Measurements from ENCODE around the gene GSG1L. TPM values are rescaled to one million over a fixed set of nuclear protein-coding genes. Genes with fewer than 3 reads are reported as not detected.

Gene GSG1L
- total and polyA plus RNA-seq, 12 donors = 0.11 TPM; not detected in 11

DNA sequence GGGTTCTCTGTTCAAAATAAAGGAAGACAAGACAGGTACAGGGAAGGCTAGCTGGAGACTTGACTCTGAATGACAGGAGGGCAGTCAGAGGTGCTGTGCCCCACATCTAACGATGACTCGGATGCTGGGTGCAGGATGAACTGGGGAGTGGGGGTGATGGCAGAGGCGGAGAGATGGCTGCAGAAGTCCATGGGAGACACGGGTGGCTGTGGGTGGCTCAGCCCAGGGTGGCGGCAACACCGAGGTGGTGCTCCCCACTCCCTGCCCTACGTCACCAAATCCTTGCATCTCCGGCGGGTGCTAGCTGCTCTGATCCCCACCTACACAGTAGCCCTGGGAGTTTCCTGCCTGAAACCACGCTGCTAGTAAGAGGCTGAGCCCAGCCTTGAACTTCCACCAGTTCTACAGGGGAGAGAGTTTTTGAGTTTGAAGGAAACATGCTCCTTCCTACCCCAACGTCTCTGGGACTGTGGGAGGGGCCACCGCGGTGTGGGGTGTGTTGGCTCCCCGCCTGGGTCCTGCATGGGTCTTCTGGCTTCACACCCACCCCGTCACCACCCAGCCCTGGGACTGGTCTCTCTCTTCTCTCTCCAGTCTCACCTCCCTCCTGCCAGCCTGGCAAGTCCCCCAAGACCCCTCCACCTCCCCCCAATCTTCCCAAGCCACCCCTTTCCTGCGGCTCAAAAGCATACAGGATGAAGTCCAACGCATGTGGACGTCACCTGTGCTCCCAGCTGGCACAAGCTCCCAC, 4.5 kb downstream of the GSG1L start:
- Histone ChIP-seq H3K36me3 (replicated peaks in 1 of 2) (no peaks in the 10 kb centered on the region), H3K27me3 (peaks cover 24% of the 10 kb centered on the region), H3K9me3 (replicated peaks in 1 of 3) (no peaks in the 10 kb centered on the region), H3K27ac (no peak overlapping the region), H3K4me1 (replicated peaks in 1 of 2) (no peaks in the 10 kb centered on the region), H3K4me3 (no peak overlapping the region)
- 53 to 70% (median 60%) methylated on average over 13 to 18 of the region's 18 CpGs for WGBS, 4 donors
- TF ChIP-seq, protein P1, sequence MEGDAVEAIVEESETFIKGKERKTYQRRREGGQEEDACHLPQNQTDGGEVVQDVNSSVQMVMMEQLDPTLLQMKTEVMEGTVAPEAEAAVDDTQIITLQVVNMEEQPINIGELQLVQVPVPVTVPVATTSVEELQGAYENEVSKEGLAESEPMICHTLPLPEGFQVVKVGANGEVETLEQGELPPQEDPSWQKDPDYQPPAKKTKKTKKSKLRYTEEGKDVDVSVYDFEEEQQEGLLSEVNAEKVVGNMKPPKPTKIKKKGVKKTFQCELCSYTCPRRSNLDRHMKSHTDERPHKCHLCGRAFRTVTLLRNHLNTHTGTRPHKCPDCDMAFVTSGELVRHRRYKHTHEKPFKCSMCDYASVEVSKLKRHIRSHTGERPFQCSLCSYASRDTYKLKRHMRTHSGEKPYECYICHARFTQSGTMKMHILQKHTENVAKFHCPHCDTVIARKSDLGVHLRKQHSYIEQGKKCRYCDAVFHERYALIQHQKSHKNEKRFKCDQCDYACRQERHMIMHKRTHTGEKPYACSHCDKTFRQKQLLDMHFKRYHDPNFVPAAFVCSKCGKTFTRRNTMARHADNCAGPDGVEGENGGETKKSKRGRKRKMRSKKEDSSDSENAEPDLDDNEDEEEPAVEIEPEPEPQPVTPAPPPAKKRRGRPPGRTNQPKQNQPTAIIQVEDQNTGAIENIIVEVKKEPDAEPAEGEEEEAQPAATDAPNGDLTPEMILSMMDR (IDR thresholded peaks at IDR 0.05) = no peak
- no peak for TF ChIP-seq POLR2A (IDR thresholded peaks at IDR 0.05)
- intact Hi-C loops (cut with DNase I) = loop anchor here (10.0 kb wide), 2 partner anchors 84 to 414 kb away; no protein-coding TSS in a partner anchor
- no peak for DNase-seq

DNA sequence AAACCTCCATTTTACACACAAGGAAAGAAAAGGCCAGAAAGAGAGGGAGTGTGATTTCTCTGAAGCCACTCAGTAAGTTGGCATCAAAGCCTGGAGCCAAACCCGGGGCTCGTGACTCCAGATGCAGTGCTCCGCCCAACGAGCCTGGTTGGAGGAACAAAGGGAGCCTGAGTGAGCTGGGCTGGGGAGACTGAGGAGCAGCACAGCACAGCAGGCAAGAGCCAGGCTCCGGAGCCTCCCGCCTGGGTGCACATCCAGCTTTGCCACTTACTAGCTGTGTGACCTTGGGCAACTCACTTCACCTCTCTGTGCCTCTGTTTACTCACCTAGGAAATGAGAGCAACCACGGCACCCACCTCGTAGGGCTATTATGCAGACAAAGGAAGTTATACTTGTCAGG, 5.6 kb downstream of the GSG1L start:
- intact Hi-C loops (cut with DNase I) = loop anchor here (10.0 kb wide), 2 partner anchors 83 to 413 kb away; no protein-coding TSS in a partner anchor
- 73 to 82% (median 79%) methylated on average over 5 to 8 of the region's 8 CpGs for WGBS, 4 donors
- no peak overlapping the region for H3K27ac ChIP-seq
- no peak for DNase-seq
- no peaks in the 10 kb centered on the region for H3K36me3 ChIP-seq (replicated peaks in 1 of 2)
- H3K4me3 ChIP-seq = no peak overlapping the region
- peaks cover 17% of the 10 kb centered on the region for H3K27me3 ChIP-seq
- H3K4me1 ChIP-seq (replicated peaks in 1 of 2) = no peaks in the 10 kb centered on the region
- no peak for TF ChIP-seq POLR2A (IDR thresholded peaks at IDR 0.05)
- TF ChIP-seq, protein P1 (IDR thresholded peaks at IDR 0.05) = no peak
- H3K9me3 ChIP-seq (replicated peaks in 1 of 3) = no peaks in the 10 kb centered on the region

DNA sequence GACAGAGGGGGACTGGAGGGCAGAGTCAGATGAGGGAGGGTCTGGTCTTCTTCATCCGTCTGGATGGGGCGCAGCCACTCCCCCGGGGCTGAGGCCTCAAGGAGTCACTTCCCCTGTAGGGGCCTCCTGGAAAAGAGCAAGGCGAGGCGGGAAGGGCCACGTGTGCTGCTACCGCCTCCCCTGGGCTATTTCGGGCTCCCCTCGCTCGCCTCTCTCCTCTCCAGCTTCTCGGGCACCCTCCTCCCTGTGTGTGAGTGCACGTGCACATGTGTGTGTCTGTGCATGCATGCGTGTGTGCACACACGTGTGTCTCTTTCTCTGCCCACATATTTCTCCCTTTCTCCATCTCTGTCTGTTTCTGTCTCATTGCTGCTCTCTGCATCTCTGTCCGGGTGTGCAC, 10.1 kb downstream of the GSG1L start:
- intact Hi-C loops (cut with DNase I) = loop anchor here (10.0 kb wide), 2 partner anchors 79 to 409 kb away; no protein-coding TSS in a partner anchor
- Histone ChIP-seq H3K9me3 (replicated peaks in 1 of 3) (peaks cover 0 to 3% (median 0%) of the 10 kb centered on the region in 3 donors), H3K27ac (no peak overlapping the region), H3K4me3 (no peak overlapping the region), H3K36me3 (replicated peaks in 1 of 2) (no peaks in the 10 kb centered on the region), H3K27me3 (no peaks in the 10 kb centered on the region), H3K4me1 (replicated peaks in 1 of 2) (no peaks in the 10 kb centered on the region)
- TF ChIP-seq, protein P1 (IDR thresholded peaks at IDR 0.05) = no peak
- no peak for TF ChIP-seq POLR2A (IDR thresholded peaks at IDR 0.05)
- no peak for DNase-seq
- 30 to 46% (median 37%) methylated on average over 14 to 15 of the region's 15 CpGs for WGBS, 4 donors

DNA sequence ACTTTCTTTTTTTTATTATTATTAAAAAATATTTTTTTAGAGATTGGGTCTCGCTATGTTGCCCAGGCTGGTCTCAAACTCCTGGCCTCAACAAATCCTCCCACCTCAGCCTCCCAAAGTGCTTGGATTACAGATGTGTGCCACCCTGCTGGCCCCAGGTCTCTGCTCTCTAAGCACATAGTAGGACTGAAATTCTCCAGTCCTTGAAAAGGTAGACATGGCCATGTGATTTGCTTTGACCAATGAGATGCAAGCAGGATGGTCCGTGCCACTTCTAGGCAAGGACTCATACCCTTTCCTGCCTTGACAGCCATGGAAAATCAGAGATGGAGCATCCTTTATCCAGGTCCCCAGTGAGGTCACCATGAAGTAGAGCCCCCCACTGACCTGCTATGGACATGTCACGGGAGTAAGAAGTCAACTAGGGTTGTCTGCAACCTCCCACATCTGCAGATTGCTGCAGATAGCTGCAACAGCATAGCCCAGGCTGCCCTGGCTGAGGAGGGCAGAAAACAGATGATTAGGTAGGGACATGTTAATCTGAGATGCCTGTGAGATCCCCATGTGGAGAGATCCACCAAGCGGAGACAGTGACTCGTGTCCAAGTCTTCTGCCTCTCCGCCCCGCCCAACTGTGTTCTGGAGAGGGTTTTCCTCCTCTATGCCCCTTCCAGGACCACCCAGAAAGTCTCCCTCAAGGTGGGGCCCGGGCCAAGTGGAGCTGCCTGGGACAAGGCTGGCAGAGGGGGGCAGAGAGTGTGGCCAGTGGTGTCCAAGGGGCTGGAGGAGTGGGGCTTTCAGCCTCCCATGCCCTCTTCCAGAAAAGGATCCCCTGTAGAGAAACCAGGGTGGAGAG, 11.0 kb downstream of the GSG1L start:
- H3K27me3 ChIP-seq = no peaks in the 10 kb centered on the region
- no peak overlapping the region for H3K4me3 ChIP-seq
- no peaks in the 10 kb centered on the region for H3K36me3 ChIP-seq (replicated peaks in 1 of 2)
- WGBS, 4 donors = 75 to 83% (median 79%) methylated on average over 3 to 8 of the region's 8 CpGs
- intact Hi-C loops (cut with DNase I) = loop anchor here (10.0 kb wide), 2 partner anchors 78 to 408 kb away; no protein-coding TSS in a partner anchor
- H3K27ac ChIP-seq = no peak overlapping the region
- H3K4me1 ChIP-seq (replicated peaks in 1 of 2) = no peaks in the 10 kb centered on the region
- no peak for TF ChIP-seq POLR2A (IDR thresholded peaks at IDR 0.05)
- TF ChIP-seq, protein P1 (IDR thresholded peaks at IDR 0.05) = no peak
- no peak for DNase-seq
- H3K9me3 ChIP-seq (replicated peaks in 1 of 3) = peaks cover 0 to 4% (median 0%) of the 10 kb centered on the region in 3 donors

All from adrenal gland (tissue), 12 donors.